ENCODE data around the gene TEK. TPM values are rescaled to one million over a fixed set of nuclear protein-coding genes. Genes with fewer than 3 reads are reported as not detected.

Gene TEK
- total and polyA plus RNA-seq, 2 experiments from 2014 or later: 1.9 to 9.4 TPM

GRCh38 chr9:27107241-27107640 lies 1.8 kb upstream of the TEK start:
- Histone ChIP-seq H2AFZ (no peak overlapping the region), H3K4me1 (ENCODE audit: insufficient read depth) (peaks cover 13% of the 10 kb centered on the region), H3K27me3 (ENCODE audit: insufficient read depth) (no peaks in the 10 kb centered on the region), H4K20me1 (replicated peaks; ENCODE audit: insufficient read depth) (no peaks in the 10 kb centered on the region), H3K36me3 (ENCODE audit: insufficient read depth) (no peaks in the 10 kb centered on the region), H3F3A (replicated peaks; ENCODE audit: low read depth) (no peaks in the 10 kb centered on the region), H3K4me2 (no peak overlapping the region), H3K27ac (ENCODE audit: low read depth) (no peak overlapping the region), H3K9me2 (ENCODE audit: insufficient read depth) (no peaks in the 10 kb centered on the region), H3K79me2 (replicated peaks; ENCODE audit: insufficient read depth) (peaks cover 5% of the 10 kb centered on the region; the same call in 1 of the 2 replicates), H3K4me3 (no peak overlapping the region)
- Mint-ChIP-seq H3K4me1 (peaks cover 15% of the 10 kb centered on the region), H3K4me3 (no peak overlapping the region), H3K9me3 (no peaks in the 10 kb centered on the region), H3K36me3 (ENCODE audit: low read depth) (no peaks in the 10 kb centered on the region), H3K27ac (no peak overlapping the region), H3K27me3 (ENCODE audit: insufficient read depth, low read depth, poor library complexity) (no peaks in the 10 kb centered on the region)
- no peak for DNase-seq (ENCODE audit: low spot score)
- ATAC-seq: no peak
- no peak for TF ChIP-seq EZH2phosphoT487 (IDR thresholded peaks at IDR 0.05; ENCODE audit: unreplicated experiment)
- no peak for TF ChIP-seq ETS1 (IDR thresholded peaks at IDR 0.05)
- no peak for TF ChIP-seq REST (IDR thresholded peaks at IDR 0.05; ENCODE audit: unreplicated experiment)
- TF ChIP-seq STAT1 (IDR thresholded peaks at IDR 0.05; ENCODE audit: unreplicated experiment): no peak
- TF ChIP-seq CREB1 (CRISPR knock-in tag; IDR thresholded peaks at IDR 0.05; ENCODE audit: low read depth): no peak
- no peak for TF ChIP-seq ZNF114 (CRISPR knock-in tag; IDR thresholded peaks at IDR 0.05)
- TF ChIP-seq JUNB (IDR thresholded peaks at IDR 0.05; ENCODE audit: unreplicated experiment): no peak
- no peak for TF ChIP-seq ZNF331 (CRISPR knock-in tag; IDR thresholded peaks at IDR 0.05; ENCODE audit: low read depth)
- no peak for TF ChIP-seq CTCF (conservative IDR thresholded peaks at IDR 0.05; ENCODE audit: low read depth in 2 of 2)
- TF ChIP-seq NANOG (IDR thresholded peaks at IDR 0.05; ENCODE audit: borderline replicate concordance): no peak
- no peak for TF ChIP-seq ZNF462 (CRISPR knock-in tag; IDR thresholded peaks at IDR 0.05)
- no peak for TF ChIP-seq EZH2 (IDR thresholded peaks at IDR 0.05; ENCODE audit: low read depth, unreplicated experiment)
- no peak for TF ChIP-seq POLR2AphosphoS5 (IDR thresholded peaks at IDR 0.05; ENCODE audit: low read depth)

Measured in GM23338 (cell line).